CD14-positive monocyte (primary cell): ENCODE measurements around the gene ZNF212. TPM values are rescaled to one million over a fixed set of nuclear protein-coding genes. Genes with fewer than 3 reads are reported as not detected.

Experiments
- DNase-seq, 3 donors: peaks; one replicate each; pipeline ENCODE4 v3.0.0-alpha.2; 2011 to 2022
- H2AFZ ChIP-seq: 2 replicates; pipeline ENCODE4 v1.6.0; 2012; ENCODE audit warnings: mild to moderate bottlenecking, low read depth, low read length, inconsistent platforms; ENCODE audit not compliant: insufficient read depth, poor library complexity, severe bottlenecking
- H3K27ac ChIP-seq, 2 donors: 1 replicate in 1 of 2; 2 replicates in 1 of 2; pipeline ENCODE4 v1.5.1; 2012 to 2013; ENCODE audit warnings: low read length in 2 of 2, control low read depth in 1 of 2, inconsistent platforms in 1 of 2, low read depth in 1 of 2, mild to moderate bottlenecking in 1 of 2
- H3K27me3 ChIP-seq, 2 donors: one replicate each; pipeline versions ENCODE4 v1.6.0 to v1.6.1; 2011 to 2013; ENCODE audit warnings: low read length in 2 of 2; ENCODE audit not compliant: control insufficient read depth in 2 of 2, insufficient read depth in 2 of 2
- H3K36me3 ChIP-seq, 2 donors: replicated peaks in 1 of 2; 1 replicate in 1 of 2; 2 replicates in 1 of 2; pipeline versions ENCODE4 v1.5.1 to v1.6.1; 2012 to 2013; ENCODE audit warnings: low read length in 2 of 2, control low read depth in 1 of 2, inconsistent platforms in 1 of 2, mild to moderate bottlenecking in 1 of 2; ENCODE audit not compliant: insufficient read depth in 2 of 2, control insufficient read depth in 1 of 2
- H3K4me1 ChIP-seq, 2 donors: 1 replicate in 1 of 2; 2 replicates in 1 of 2; pipeline versions ENCODE4 v1.5.1 to v1.6.1; 2012 to 2013; ENCODE audit warnings: low read length in 2 of 2, control low read depth in 1 of 2, inconsistent platforms in 1 of 2, mild to moderate bottlenecking in 1 of 2, moderate library complexity in 1 of 2; ENCODE audit not compliant: insufficient read depth in 2 of 2, control insufficient read depth in 1 of 2
- H3K4me2 ChIP-seq: replicated peaks from 2 replicates; pipeline ENCODE3; 2012; ENCODE audit warnings: low read length, moderate library complexity, mild to moderate bottlenecking; ENCODE audit not compliant: poor library complexity, severe bottlenecking; ENCODE audit errors: extremely low read depth
- H3K4me3 ChIP-seq, 3 experiments: fragments of 200-600 bp in 1 of 3; sonication (generic) in 1 of 3; replicated peaks in 1 of 3; 1 replicate in 2 of 3; 2 replicates in 1 of 3; pipeline ENCODE4 v1.5.1; 2011 to 2013; ENCODE audit warnings: low read length in 3 of 3, mild to moderate bottlenecking in 3 of 3, control low read depth in 2 of 3, low read depth in 2 of 3, inconsistent platforms in 1 of 3, moderate library complexity in 1 of 3
- H3K79me2 ChIP-seq: 2 replicates; pipeline ENCODE4 v1.6.0; 2012; ENCODE audit warnings: mild to moderate bottlenecking, control low read depth, inconsistent platforms, low read length, moderate library complexity; ENCODE audit not compliant: insufficient read depth
- H3K9ac ChIP-seq: 2 replicates; pipeline ENCODE4 v1.6.0; 2017; ENCODE audit warnings: low read length, mild to moderate bottlenecking; ENCODE audit not compliant: insufficient read depth, poor library complexity, severe bottlenecking
- H3K9me3 ChIP-seq, 2 donors: replicated peaks in 1 of 2; 1 replicate in 1 of 2; 2 replicates in 1 of 2; pipeline versions ENCODE4 v1.5.1 to v1.6.1; 2012 to 2013; ENCODE audit warnings: low read length in 2 of 2, control low read depth in 1 of 2; ENCODE audit not compliant: control insufficient read depth in 1 of 2, insufficient read depth in 1 of 2
- H4K20me1 ChIP-seq: 2 replicates; pipeline ENCODE4 v1.6.0; 2012; ENCODE audit warnings: mild to moderate bottlenecking, low read length, control low read depth, moderate library complexity; ENCODE audit not compliant: insufficient read depth
- H3K27ac Mint-ChIP-seq, 7 donors: one replicate each; pipeline ENCODE4 v1.8.0; 2020; ENCODE audit warnings: mild to moderate bottlenecking in 7 of 7, mixed read lengths in 7 of 7, moderate library complexity in 6 of 7, inconsistent platforms in 2 of 7
- H3K27me3 Mint-ChIP-seq, 3 donors: one replicate each; pipeline ENCODE4 v1.8.0; 2021 to 2022; ENCODE audit warnings: low read depth in 3 of 3, mild to moderate bottlenecking in 3 of 3, mixed read lengths in 3 of 3, moderate library complexity in 3 of 3, inconsistent platforms in 1 of 3
- H3K36me3 Mint-ChIP-seq, 2 donors: one replicate each; pipeline ENCODE4 v1.8.0; 2020; ENCODE audit warnings: mixed read lengths in 2 of 2, inconsistent platforms in 1 of 2, mild to moderate bottlenecking in 1 of 2
- H3K4me1 Mint-ChIP-seq: one replicate; pipeline ENCODE4 v1.8.0; 2020; ENCODE audit warnings: mild to moderate bottlenecking, mixed read lengths
- H3K4me3 Mint-ChIP-seq, 2 donors: one replicate each; pipeline ENCODE4 v1.8.0; 2020; ENCODE audit warnings: mild to moderate bottlenecking in 2 of 2, mixed read lengths in 2 of 2, moderate library complexity in 1 of 2
- H3K9me3 Mint-ChIP-seq, 7 donors: one replicate each; pipeline ENCODE4 v1.8.0; 2020 to 2022; ENCODE audit warnings: mixed read lengths in 7 of 7, mild to moderate bottlenecking in 6 of 7, moderate library complexity in 6 of 7, inconsistent platforms in 2 of 7
- WGBS: methylation state at CpG from one replicate; pipeline ENCODE4 v1.1.5; 2013; ENCODE audit warnings: missing lambda C conversion rate; ENCODE audit not compliant: insufficient coverage; 5-methylcytosine and 5-hydroxymethylcytosine counted together
- intact Hi-C, 2 donors: fragments of 100-400 bp; cut with micrococcal nuclease; formaldehyde crosslinking; loops; one replicate each; pipeline versions ENCODE4 v1.15.0 to v1.15.1; 2023
- polyA plus RNA-seq, 3 donors: library from polyadenylated mRNA; depleted of rRNA in 1 of 3; unstranded in 2 of 3; stranded (reverse) in 1 of 3; fragments of 300-500 nt in 2 of 3; fragments of >200 nt in 1 of 3; fragmentation: Illumina TruSeq in 2 of 3; gene quantifications; 1 replicate in 2 of 3; 2 replicates in 1 of 3; pipeline ENCODE4 v1.2.3, GENCODE V29; 2012 to 2021
- TF ChIP-seq, protein P1 (sequence below): fragments of 200-600 bp; IDR thresholded peaks from one replicate; pipeline ENCODE4 v1.8.0; 2022; ENCODE audit warnings: antibody characterized with exemption, mild to moderate bottlenecking

The ZNF212 gene
- polyA plus RNA-seq, 3 donors, result 1.6 to 5.9 (median 2.3) TPM

- Mint-ChIP-seq H3K36me3 (peaks cover 87 to 94% of the 10 kb centered on the region in 2 donors), H3K4me3 (no peak overlapping the region), H3K4me1 (no peaks in the 10 kb centered on the region), H3K27ac (no peak overlapping the region), H3K27me3 (peaks cover 0 to 2% (median 0%) of the 10 kb centered on the region in 3 donors), H3K9me3 (no peaks in the 10 kb centered on the region)
- Histone ChIP-seq H2AFZ (no peak overlapping the region), H3K27me3 (no peaks in the 10 kb centered on the region), H3K9me3 (no peaks in the 10 kb centered on the region), H3K79me2 (no peaks in the 10 kb centered on the region), H3K4me1 (no peaks in the 10 kb centered on the region), H3K36me3 (peaks cover 86 to 100% of the 10 kb centered on the region in 2 donors), H3K4me3 (no peak overlapping the region), H3K4me2 (no peak overlapping the region), H3K27ac (no peak overlapping the region), H4K20me1 (no peaks in the 10 kb centered on the region), H3K9ac (no peak overlapping the region)
- DNase-seq, result no peak
- intact Hi-C loops, result no loop called here
- TF ChIP-seq, protein P1, sequence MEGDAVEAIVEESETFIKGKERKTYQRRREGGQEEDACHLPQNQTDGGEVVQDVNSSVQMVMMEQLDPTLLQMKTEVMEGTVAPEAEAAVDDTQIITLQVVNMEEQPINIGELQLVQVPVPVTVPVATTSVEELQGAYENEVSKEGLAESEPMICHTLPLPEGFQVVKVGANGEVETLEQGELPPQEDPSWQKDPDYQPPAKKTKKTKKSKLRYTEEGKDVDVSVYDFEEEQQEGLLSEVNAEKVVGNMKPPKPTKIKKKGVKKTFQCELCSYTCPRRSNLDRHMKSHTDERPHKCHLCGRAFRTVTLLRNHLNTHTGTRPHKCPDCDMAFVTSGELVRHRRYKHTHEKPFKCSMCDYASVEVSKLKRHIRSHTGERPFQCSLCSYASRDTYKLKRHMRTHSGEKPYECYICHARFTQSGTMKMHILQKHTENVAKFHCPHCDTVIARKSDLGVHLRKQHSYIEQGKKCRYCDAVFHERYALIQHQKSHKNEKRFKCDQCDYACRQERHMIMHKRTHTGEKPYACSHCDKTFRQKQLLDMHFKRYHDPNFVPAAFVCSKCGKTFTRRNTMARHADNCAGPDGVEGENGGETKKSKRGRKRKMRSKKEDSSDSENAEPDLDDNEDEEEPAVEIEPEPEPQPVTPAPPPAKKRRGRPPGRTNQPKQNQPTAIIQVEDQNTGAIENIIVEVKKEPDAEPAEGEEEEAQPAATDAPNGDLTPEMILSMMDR, result no peak
- WGBS, result 100% methylated on average over 6 of the region's 7 CpGs
These were observed 25.3 kb upstream of the ZNF212 start for GRCh38 chr7:149214020-149214720.

GRCh38 chr7:149216402-149216801 is 23.0 kb upstream of the ZNF212 start:
- no peaks in the 10 kb centered on the region for H3K79me2 ChIP-seq
- Mint-ChIP-seq H3K4me1 (no peaks in the 10 kb centered on the region), H3K4me3 (no peak overlapping the region), H3K36me3 (peaks cover 85 to 96% of the 10 kb centered on the region in 2 donors), H3K27me3 (peaks cover 0 to 2% (median 2%) of the 10 kb centered on the region in 3 donors), H3K9me3 (peaks cover 0 to 2% (median 0%) of the 10 kb centered on the region in 7 donors), H3K27ac (peak overlapping the region in 1 of 7 donors; percentile 61)
- H3K4me1 ChIP-seq, result no peaks in the 10 kb centered on the region
- H4K20me1 ChIP-seq, result no peaks in the 10 kb centered on the region
- no peak overlapping the region for H3K27ac ChIP-seq
- H3K9ac ChIP-seq, result no peak overlapping the region
- H3K36me3 ChIP-seq, result peaks cover 77 to 98% of the 10 kb centered on the region in 2 donors
- intact Hi-C loops, result no loop called here
- no peak for DNase-seq
- H3K4me2 ChIP-seq, result no peak overlapping the region
- H3K4me3 ChIP-seq, result no peak overlapping the region
- H3K9me3 ChIP-seq, result no peaks in the 10 kb centered on the region
- TF ChIP-seq, protein P1, result no peak
- H2AFZ ChIP-seq, result no peak overlapping the region
- no peaks in the 10 kb centered on the region for H3K27me3 ChIP-seq
- WGBS, result no CpG with 5 or more reads among the region's 2 CpGs
